ENCODE data around the gene KDM5B. TPM values are rescaled to one million over a fixed set of nuclear protein-coding genes. Genes with fewer than 3 reads are reported as not detected.

Gene KDM5B
- total and polyA plus RNA-seq, 2 experiments from 2014 or later = 175 to 202 TPM

DNA sequence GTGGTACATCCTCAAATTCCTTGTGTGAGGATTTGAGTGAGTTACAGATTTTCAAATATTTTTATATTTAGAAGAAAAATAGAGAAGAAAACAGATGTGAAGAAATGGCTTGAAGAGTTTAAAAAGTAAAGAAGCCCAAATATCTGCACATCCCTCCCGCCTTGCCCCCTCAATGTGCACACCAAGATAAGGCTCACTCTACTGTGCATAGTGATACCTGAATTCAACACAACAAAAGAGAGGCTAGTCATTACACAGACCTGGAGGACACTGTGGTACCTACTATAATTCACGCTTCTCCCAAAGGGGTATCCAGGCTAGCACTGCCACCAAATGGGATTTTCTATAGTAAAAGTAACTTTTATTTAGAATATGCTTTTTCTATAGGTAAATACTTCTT lies 53.9 kb downstream of the KDM5B start:
- H3K4me1 Mint-ChIP-seq = no peaks in the 10 kb centered on the region
- H3K27ac Mint-ChIP-seq = no peak overlapping the region
- DNase-seq (ENCODE audit: low spot score) = no peak
- Histone ChIP-seq H4K20me1 (replicated peaks; ENCODE audit: insufficient read depth) (peaks cover 5% of the 10 kb centered on the region; the same call in 1 of the 2 replicates), H3K4me1 (ENCODE audit: insufficient read depth) (no peaks in the 10 kb centered on the region), H3K4me2 (no peak overlapping the region), H3K36me3 (ENCODE audit: insufficient read depth) (peaks cover 89% of the 10 kb centered on the region), H2AFZ (no peak overlapping the region), H3K4me3 (no peak overlapping the region), H3K9me2 (ENCODE audit: insufficient read depth) (no peaks in the 10 kb centered on the region), H3K27ac (ENCODE audit: low read depth) (no peak overlapping the region), H3K79me2 (replicated peaks; ENCODE audit: insufficient read depth) (0 out of 2 replicates have a peak, but pooled peaks cover 5% of the 10 kb centered on the region), H3K27me3 (ENCODE audit: insufficient read depth) (no peaks in the 10 kb centered on the region), H3F3A (replicated peaks; ENCODE audit: low read depth) (peaks cover 4% of the 10 kb centered on the region; the same call in 1 of the 2 replicates)
- no peak for TF ChIP-seq NANOG (IDR thresholded peaks at IDR 0.05; ENCODE audit: borderline replicate concordance)
- TF ChIP-seq ZNF331 (CRISPR knock-in tag; IDR thresholded peaks at IDR 0.05; ENCODE audit: low read depth) = no peak
- no peak for TF ChIP-seq EZH2phosphoT487 (IDR thresholded peaks at IDR 0.05; ENCODE audit: unreplicated experiment)
- TF ChIP-seq STAT1 (IDR thresholded peaks at IDR 0.05; ENCODE audit: unreplicated experiment) = no peak
- no peak for TF ChIP-seq JUNB (IDR thresholded peaks at IDR 0.05; ENCODE audit: unreplicated experiment)
- no peak for TF ChIP-seq ZNF114 (CRISPR knock-in tag; IDR thresholded peaks at IDR 0.05)
- TF ChIP-seq POLR2AphosphoS5 (IDR thresholded peaks at IDR 0.05; ENCODE audit: low read depth) = no peak
- no peak for TF ChIP-seq EZH2 (IDR thresholded peaks at IDR 0.05; ENCODE audit: low read depth, unreplicated experiment)
- peaks cover 1% of the 10 kb centered on the region for H3K27me3 Mint-ChIP-seq (ENCODE audit: insufficient read depth, low read depth, poor library complexity)
- peaks cover 96% of the 10 kb centered on the region for H3K36me3 Mint-ChIP-seq (ENCODE audit: low read depth)
- no peaks in the 10 kb centered on the region for H3K9me3 Mint-ChIP-seq
- ATAC-seq = no peak
- no peak overlapping the region for H3K4me3 Mint-ChIP-seq

DNA sequence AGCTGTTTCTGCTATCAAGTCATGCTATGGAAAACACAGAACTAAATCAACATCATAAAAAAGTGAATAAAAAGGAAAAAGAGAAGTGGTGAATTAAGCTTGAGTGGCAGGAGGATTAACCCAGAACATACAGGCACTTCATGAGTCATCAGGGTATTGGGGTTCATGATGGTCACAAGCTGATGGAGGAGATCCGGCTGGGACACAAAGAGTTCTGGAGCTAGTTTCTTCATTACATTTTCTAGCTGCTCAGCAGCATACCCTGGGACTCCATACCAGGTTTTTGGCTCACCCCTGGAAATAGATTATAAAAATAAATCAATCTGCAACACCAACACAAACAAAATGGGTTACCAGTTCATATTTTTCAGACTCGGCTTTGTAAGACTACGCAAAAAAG lies 55.4 kb downstream of the KDM5B start:
- Histone ChIP-seq H4K20me1 (replicated peaks; ENCODE audit: insufficient read depth) (peaks cover 5% of the 10 kb centered on the region; the same call in 1 of the 2 replicates), H3K27me3 (ENCODE audit: insufficient read depth) (no peaks in the 10 kb centered on the region), H3K36me3 (ENCODE audit: insufficient read depth) (peaks cover 89% of the 10 kb centered on the region), H3K4me1 (ENCODE audit: insufficient read depth) (no peaks in the 10 kb centered on the region), H3K4me2 (no peak overlapping the region), H3K79me2 (replicated peaks; ENCODE audit: insufficient read depth) (0 out of 2 replicates have a peak, but pooled peaks cover 5% of the 10 kb centered on the region), H2AFZ (no peak overlapping the region), H3K9me2 (ENCODE audit: insufficient read depth) (no peaks in the 10 kb centered on the region), H3F3A (replicated peaks; ENCODE audit: low read depth) (peaks cover 4% of the 10 kb centered on the region; the same call in 1 of the 2 replicates), H3K4me3 (no peak overlapping the region), H3K27ac (ENCODE audit: low read depth) (no peak overlapping the region)
- DNase-seq (ENCODE audit: low spot score) = no peak
- no peak overlapping the region for H3K4me3 Mint-ChIP-seq
- ATAC-seq = no peak
- peaks cover 1% of the 10 kb centered on the region for H3K27me3 Mint-ChIP-seq (ENCODE audit: insufficient read depth, low read depth, poor library complexity)
- peaks cover 96% of the 10 kb centered on the region for H3K36me3 Mint-ChIP-seq (ENCODE audit: low read depth)
- no peaks in the 10 kb centered on the region for H3K4me1 Mint-ChIP-seq
- no peaks in the 10 kb centered on the region for H3K9me3 Mint-ChIP-seq
- H3K27ac Mint-ChIP-seq = no peak overlapping the region
- TF ChIP-seq, protein P1, sequence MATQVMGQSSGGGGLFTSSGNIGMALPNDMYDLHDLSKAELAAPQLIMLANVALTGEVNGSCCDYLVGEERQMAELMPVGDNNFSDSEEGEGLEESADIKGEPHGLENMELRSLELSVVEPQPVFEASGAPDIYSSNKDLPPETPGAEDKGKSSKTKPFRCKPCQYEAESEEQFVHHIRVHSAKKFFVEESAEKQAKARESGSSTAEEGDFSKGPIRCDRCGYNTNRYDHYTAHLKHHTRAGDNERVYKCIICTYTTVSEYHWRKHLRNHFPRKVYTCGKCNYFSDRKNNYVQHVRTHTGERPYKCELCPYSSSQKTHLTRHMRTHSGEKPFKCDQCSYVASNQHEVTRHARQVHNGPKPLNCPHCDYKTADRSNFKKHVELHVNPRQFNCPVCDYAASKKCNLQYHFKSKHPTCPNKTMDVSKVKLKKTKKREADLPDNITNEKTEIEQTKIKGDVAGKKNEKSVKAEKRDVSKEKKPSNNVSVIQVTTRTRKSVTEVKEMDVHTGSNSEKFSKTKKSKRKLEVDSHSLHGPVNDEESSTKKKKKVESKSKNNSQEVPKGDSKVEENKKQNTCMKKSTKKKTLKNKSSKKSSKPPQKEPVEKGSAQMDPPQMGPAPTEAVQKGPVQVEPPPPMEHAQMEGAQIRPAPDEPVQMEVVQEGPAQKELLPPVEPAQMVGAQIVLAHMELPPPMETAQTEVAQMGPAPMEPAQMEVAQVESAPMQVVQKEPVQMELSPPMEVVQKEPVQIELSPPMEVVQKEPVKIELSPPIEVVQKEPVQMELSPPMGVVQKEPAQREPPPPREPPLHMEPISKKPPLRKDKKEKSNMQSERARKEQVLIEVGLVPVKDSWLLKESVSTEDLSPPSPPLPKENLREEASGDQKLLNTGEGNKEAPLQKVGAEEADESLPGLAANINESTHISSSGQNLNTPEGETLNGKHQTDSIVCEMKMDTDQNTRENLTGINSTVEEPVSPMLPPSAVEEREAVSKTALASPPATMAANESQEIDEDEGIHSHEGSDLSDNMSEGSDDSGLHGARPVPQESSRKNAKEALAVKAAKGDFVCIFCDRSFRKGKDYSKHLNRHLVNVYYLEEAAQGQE (IDR thresholded peaks at IDR 0.05; ENCODE audit: unreplicated experiment) = no peak
- no peak for TF ChIP-seq CREB1 (CRISPR knock-in tag; IDR thresholded peaks at IDR 0.05; ENCODE audit: low read depth)
- TF ChIP-seq ZNF331 (CRISPR knock-in tag; IDR thresholded peaks at IDR 0.05; ENCODE audit: low read depth) = no peak
- no peak for TF ChIP-seq STAT1 (IDR thresholded peaks at IDR 0.05; ENCODE audit: unreplicated experiment)
- no peak for TF ChIP-seq EZH2phosphoT487 (IDR thresholded peaks at IDR 0.05; ENCODE audit: unreplicated experiment)
- TF ChIP-seq, protein P2, sequence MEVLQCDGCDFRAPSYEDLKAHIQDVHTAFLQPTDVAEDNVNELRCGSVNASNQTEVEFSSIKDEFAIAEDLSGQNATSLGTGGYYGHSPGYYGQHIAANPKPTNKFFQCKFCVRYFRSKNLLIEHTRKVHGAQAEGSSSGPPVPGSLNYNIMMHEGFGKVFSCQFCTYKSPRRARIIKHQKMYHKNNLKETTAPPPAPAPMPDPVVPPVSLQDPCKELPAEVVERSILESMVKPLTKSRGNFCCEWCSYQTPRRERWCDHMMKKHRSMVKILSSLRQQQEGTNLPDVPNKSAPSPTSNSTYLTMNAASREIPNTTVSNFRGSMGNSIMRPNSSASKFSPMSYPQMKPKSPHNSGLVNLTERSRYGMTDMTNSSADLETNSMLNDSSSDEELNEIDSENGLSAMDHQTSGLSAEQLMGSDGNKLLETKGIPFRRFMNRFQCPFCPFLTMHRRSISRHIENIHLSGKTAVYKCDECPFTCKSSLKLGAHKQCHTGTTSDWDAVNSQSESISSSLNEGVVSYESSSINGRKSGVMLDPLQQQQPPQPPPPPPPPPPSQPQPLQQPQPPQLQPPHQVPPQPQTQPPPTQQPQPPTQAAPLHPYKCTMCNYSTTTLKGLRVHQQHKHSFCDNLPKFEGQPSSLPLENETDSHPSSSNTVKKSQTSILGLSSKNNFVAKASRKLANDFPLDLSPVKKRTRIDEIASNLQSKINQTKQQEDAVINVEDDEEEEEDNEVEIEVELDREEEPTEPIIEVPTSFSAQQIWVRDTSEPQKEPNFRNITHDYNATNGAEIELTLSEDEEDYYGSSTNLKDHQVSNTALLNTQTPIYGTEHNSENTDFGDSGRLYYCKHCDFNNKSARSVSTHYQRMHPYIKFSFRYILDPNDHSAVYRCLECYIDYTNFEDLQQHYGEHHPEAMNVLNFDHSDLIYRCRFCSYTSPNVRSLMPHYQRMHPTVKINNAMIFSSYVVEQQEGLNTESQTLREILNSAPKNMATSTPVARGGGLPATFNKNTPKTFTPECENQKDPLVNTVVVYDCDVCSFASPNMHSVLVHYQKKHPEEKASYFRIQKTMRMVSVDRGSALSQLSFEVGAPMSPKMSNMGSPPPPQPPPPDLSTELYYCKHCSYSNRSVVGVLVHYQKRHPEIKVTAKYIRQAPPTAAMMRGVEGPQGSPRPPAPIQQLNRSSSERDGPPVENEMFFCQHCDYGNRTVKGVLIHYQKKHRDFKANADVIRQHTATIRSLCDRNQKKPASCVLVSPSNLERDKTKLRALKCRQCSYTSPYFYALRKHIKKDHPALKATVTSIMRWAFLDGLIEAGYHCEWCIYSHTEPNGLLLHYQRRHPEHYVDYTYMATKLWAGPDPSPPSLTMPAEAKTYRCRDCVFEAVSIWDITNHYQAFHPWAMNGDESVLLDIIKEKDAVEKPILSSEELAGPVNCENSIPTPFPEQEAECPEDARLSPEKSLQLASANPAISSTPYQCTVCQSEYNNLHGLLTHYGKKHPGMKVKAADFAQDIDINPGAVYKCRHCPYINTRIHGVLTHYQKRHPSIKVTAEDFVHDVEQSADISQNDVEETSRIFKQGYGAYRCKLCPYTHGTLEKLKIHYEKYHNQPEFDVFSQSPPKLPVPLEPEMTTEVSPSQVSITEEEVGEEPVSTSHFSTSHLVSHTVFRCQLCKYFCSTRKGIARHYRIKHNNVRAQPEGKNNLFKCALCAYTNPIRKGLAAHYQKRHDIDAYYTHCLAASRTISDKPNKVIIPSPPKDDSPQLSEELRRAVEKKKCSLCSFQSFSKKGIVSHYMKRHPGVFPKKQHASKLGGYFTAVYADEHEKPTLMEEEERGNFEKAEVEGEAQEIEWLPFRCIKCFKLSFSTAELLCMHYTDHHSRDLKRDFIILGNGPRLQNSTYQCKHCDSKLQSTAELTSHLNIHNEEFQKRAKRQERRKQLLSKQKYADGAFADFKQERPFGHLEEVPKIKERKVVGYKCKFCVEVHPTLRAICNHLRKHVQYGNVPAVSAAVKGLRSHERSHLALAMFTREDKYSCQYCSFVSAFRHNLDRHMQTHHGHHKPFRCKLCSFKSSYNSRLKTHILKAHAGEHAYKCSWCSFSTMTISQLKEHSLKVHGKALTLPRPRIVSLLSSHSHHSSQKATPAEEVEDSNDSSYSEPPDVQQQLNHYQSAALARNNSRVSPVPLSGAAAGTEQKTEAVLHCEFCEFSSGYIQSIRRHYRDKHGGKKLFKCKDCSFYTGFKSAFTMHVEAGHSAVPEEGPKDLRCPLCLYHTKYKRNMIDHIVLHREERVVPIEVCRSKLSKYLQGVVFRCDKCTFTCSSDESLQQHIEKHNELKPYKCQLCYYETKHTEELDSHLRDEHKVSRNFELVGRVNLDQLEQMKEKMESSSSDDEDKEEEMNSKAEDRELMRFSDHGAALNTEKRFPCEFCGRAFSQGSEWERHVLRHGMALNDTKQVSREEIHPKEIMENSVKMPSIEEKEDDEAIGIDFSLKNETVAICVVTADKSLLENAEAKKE (CRISPR knock-in tag; IDR thresholded peaks at IDR 0.05) = no peak
